ENCODE data around the gene OVCH2. TPM values are rescaled to one million over a fixed set of nuclear protein-coding genes. Genes with fewer than 3 reads are reported as not detected.

The OVCH2 gene
- total RNA-seq, 1 donor from 2014 or later, result 0.85 TPM

GRCh38 chr11:7672276-7672959 is 33.9 kb downstream of the OVCH2 start:
- DNase-seq (ENCODE audit: low spot score), result no peak
- Mint-ChIP-seq H3K27ac (ENCODE audit: unreplicated experiment) (peak overlapping the region; percentile 6), H3K9me3 (ENCODE audit: unreplicated experiment) (no peaks in the 10 kb centered on the region), H3K4me1 (ENCODE audit: unreplicated experiment) (peaks cover 24% of the 10 kb centered on the region), H3K4me3 (ENCODE audit: unreplicated experiment) (no peak overlapping the region), H3K36me3 (ENCODE audit: low read depth, unreplicated experiment) (no peaks in the 10 kb centered on the region), H3K27me3 (ENCODE audit: unreplicated experiment) (peaks cover 8% of the 10 kb centered on the region)
- TF ChIP-seq CTCF (IDR thresholded peaks at IDR 0.05; ENCODE audit: unreplicated experiment), result no peak

- Mint-ChIP-seq H3K27me3 (ENCODE audit: unreplicated experiment) (peaks cover 6% of the 10 kb centered on the region), H3K4me3 (ENCODE audit: unreplicated experiment) (peak overlapping the region; percentile 42), H3K36me3 (ENCODE audit: low read depth, unreplicated experiment) (no peaks in the 10 kb centered on the region), H3K9me3 (ENCODE audit: unreplicated experiment) (no peaks in the 10 kb centered on the region), H3K4me1 (ENCODE audit: unreplicated experiment) (peaks cover 18% of the 10 kb centered on the region), H3K27ac (ENCODE audit: unreplicated experiment) (no peak overlapping the region)
- DNase-seq (ENCODE audit: low spot score), result no peak
- TF ChIP-seq CTCF (IDR thresholded peaks at IDR 0.05; ENCODE audit: unreplicated experiment), result no peak
These were observed 34.7 kb downstream of the OVCH2 start for GRCh38 chr11:7671347-7672215.

- TF ChIP-seq CTCF (IDR thresholded peaks at IDR 0.05; ENCODE audit: unreplicated experiment), result no peak
- H3K27me3 Mint-ChIP-seq (ENCODE audit: unreplicated experiment), result peaks cover 7% of the 10 kb centered on the region
- no peak overlapping the region for H3K4me3 Mint-ChIP-seq (ENCODE audit: unreplicated experiment)
- no peaks in the 10 kb centered on the region for H3K9me3 Mint-ChIP-seq (ENCODE audit: unreplicated experiment)
- peaks cover 11% of the 10 kb centered on the region for H3K4me1 Mint-ChIP-seq (ENCODE audit: unreplicated experiment)
- no peak overlapping the region for H3K27ac Mint-ChIP-seq (ENCODE audit: unreplicated experiment)
- no peaks in the 10 kb centered on the region for H3K36me3 Mint-ChIP-seq (ENCODE audit: low read depth, unreplicated experiment)
- no peak for DNase-seq (ENCODE audit: low spot score)
These were observed 35.6 kb downstream of the OVCH2 start for GRCh38 chr11:7670641-7671040.

DNA sequence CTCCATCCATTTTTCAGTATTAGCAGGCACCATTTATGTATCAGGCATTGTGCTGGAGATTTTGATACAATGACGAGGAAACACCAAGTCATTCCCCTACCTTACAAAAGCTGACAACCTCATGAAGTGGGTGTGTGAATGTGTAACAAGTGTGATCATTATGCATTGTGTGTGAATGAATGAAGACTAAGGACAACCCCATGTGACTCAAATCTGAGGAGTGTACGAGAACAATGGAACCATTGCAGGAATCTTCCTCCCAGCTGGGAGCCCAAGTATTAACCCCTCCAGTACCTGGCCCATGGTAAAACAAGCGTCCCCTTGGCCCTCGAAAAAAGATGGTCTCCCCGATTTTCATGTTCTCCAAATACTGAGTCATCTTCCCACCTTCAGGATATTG is 37.4 kb downstream of the OVCH2 start:
- Mint-ChIP-seq H3K36me3 (ENCODE audit: low read depth, unreplicated experiment) (peaks cover 2% of the 10 kb centered on the region), H3K27ac (ENCODE audit: unreplicated experiment) (no peak overlapping the region), H3K4me1 (ENCODE audit: unreplicated experiment) (peaks cover 8% of the 10 kb centered on the region), H3K27me3 (ENCODE audit: unreplicated experiment) (peaks cover 7% of the 10 kb centered on the region), H3K4me3 (ENCODE audit: unreplicated experiment) (no peak overlapping the region), H3K9me3 (ENCODE audit: unreplicated experiment) (no peaks in the 10 kb centered on the region)
- no peak for TF ChIP-seq CTCF (IDR thresholded peaks at IDR 0.05; ENCODE audit: unreplicated experiment)
- DNase-seq (ENCODE audit: low spot score), result no peak

DNA sequence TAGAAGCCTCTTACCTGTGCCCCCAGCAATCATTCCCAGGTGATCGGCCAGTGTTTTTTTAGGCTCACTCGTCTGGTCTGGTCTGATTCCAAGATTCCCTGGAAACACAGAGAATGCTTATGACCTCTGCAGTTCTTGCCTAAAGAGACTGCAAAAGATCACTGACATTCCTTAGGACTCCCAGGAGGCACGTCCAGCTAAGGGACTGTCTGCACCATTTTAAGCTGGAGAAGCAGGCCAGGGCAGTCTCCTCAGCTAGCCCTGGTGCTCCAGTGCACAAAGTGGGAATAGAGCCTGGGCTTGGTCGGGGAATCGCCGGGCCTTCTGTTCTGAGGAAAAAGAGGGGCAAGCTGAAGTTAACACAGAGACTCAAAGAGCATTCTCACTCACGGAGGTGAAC is 37.8 kb downstream of the OVCH2 start:
- Mint-ChIP-seq H3K27me3 (ENCODE audit: unreplicated experiment) (peaks cover 7% of the 10 kb centered on the region), H3K4me3 (ENCODE audit: unreplicated experiment) (no peak overlapping the region), H3K4me1 (ENCODE audit: unreplicated experiment) (peaks cover 8% of the 10 kb centered on the region), H3K27ac (ENCODE audit: unreplicated experiment) (no peak overlapping the region), H3K36me3 (ENCODE audit: low read depth, unreplicated experiment) (peaks cover 4% of the 10 kb centered on the region), H3K9me3 (ENCODE audit: unreplicated experiment) (no peaks in the 10 kb centered on the region)
- TF ChIP-seq CTCF (IDR thresholded peaks at IDR 0.05; ENCODE audit: unreplicated experiment), result no peak
- DNase-seq (ENCODE audit: low spot score), result no peak
